K562 (cell line): ENCODE results near the gene ROBO1. TPM values are rescaled to one million over a fixed set of nuclear protein-coding genes. Genes with fewer than 3 reads are reported as not detected.

Source experiments
- ATAC-seq: fragments of 200-7000 bp; cut with Tn5 transposase; 3 replicates; pipeline ENCODE4 v1.9.1; 2020; ENCODE audit warnings: moderate library complexity
- BruUV-seq: library from RNA; stranded (reverse); fragments of 400-500 nt; replicated peaks from 2 replicates; lab custom pipeline; 2021; lab: Mats Ljungman, UMichigan
- CTCF ChIA-PET: fragments of 300-600 bp; formaldehyde crosslinking; extraction: SDS; loops from one replicate; lab custom pipeline; 2021; ENCODE audit warnings: low intra/inter-chr PET ratio; lab: Yijun Ruan, JAX
- POLR2A ChIA-PET: fragments of 300-600, 350-650 bp; sonication (Branson Sonifier 250); formaldehyde crosslinking; extraction: SDS; loops from one replicate; lab custom pipeline; 2021; ENCODE audit warnings: antibody characterized with exemption, inconsistent platforms; lab: Yijun Ruan, JAX
- DNase-seq, 4 experiments: peaks; one replicate each; pipeline versions ENCODE4 v3.0.0 to v3.0.0-alpha.2; 2011 to 2018; ENCODE audit warnings: low spot score in 3 of 4, mixed read lengths in 3 of 4; ENCODE audit errors: extremely low read depth in 1 of 4
- FAIRE-seq: peaks from 2 replicates; lab custom pipeline; 2011; peaks lifted over from hg19 to GRCh38; lab: Jason Lieb, UNC
- H2AFZ ChIP-seq: 2 replicates; pipeline ENCODE4 v1.6.0; 2011; ENCODE audit warnings: low read depth, low read length, control low read depth, inconsistent platforms
- H3K27ac ChIP-seq: fragments of 200-600 bp; 3 replicates; pipeline ENCODE4 v1.8.0; 2011; ENCODE audit warnings: low read depth, mild to moderate bottlenecking, control low read depth, inconsistent platforms, low read length, moderate library complexity, mixed read lengths; ENCODE audit errors: extremely low read depth
- H3K27me3 ChIP-seq, 2 experiments: fragments of 300-600 bp in 1 of 2; 2 replicates in 1 of 2; 3 replicates in 1 of 2; pipeline versions ENCODE4 v1.6.0 to v1.8.0; 2011; ENCODE audit warnings: inconsistent platforms in 2 of 2, low read length in 2 of 2, mild to moderate bottlenecking in 1 of 2, mixed read lengths in 1 of 2, moderate library complexity in 1 of 2; ENCODE audit not compliant: control insufficient read depth in 2 of 2, insufficient read depth in 2 of 2
- H3K36me3 ChIP-seq: fragments of 300-600 bp; 3 replicates; pipeline ENCODE4 v1.8.0; 2011; ENCODE audit warnings: mild to moderate bottlenecking, low read length, inconsistent platforms; ENCODE audit not compliant: control insufficient read depth, insufficient read depth
- H3K4me1 ChIP-seq, 2 experiments: fragments of 200-600 bp in 1 of 2; replicated peaks in 1 of 2; 2 replicates in 1 of 2; 3 replicates in 1 of 2; pipeline versions ENCODE4 v1.5.1 to v1.8.0; 2011; ENCODE audit warnings: inconsistent platforms in 2 of 2, low read length in 2 of 2, mild to moderate bottlenecking in 1 of 2, mixed read lengths in 1 of 2, moderate library complexity in 1 of 2; ENCODE audit not compliant: control insufficient read depth in 2 of 2, insufficient read depth in 2 of 2
- H3K4me2 ChIP-seq: 2 replicates; pipeline ENCODE4 v1.6.1; 2011; ENCODE audit warnings: low read length, control low read depth, inconsistent platforms, mixed read lengths; ENCODE audit not compliant: insufficient read depth
- H3K4me3 ChIP-seq: fragments of 200-600 bp; sonication (generic), shearing (Covaris generic); 2 replicates; pipeline ENCODE4 v1.5.1; 2016; ENCODE audit warnings: control low read depth, inconsistent platforms
- H3K79me2 ChIP-seq: fragments of 200-600 bp; 3 replicates; pipeline ENCODE4 v1.8.0; 2011; ENCODE audit warnings: low read length, inconsistent platforms; ENCODE audit not compliant: control insufficient read depth, insufficient read depth
- H3K9ac ChIP-seq, 2 experiments: 2 replicates each; pipeline versions ENCODE4 v1.6.0 to v1.6.1; 2011; ENCODE audit warnings: low read depth in 2 of 2, low read length in 2 of 2, control low read depth in 1 of 2, inconsistent platforms in 1 of 2, mild to moderate bottlenecking in 1 of 2, mixed read lengths in 1 of 2; ENCODE audit not compliant: insufficient read depth in 1 of 2
- H3K9me1 ChIP-seq: one replicate; pipeline ENCODE4 v1.6.0; 2011; ENCODE audit warnings: inconsistent platforms, mild to moderate bottlenecking, low read length, moderate library complexity; ENCODE audit not compliant: control insufficient read depth, insufficient read depth
- H3K9me3 ChIP-seq: replicated peaks from 2 replicates; pipeline ENCODE4 v1.5.1; 2011; ENCODE audit warnings: low read depth, low read length, inconsistent platforms; ENCODE audit not compliant: control insufficient read depth, insufficient read depth
- H4K20me1 ChIP-seq: replicated peaks from 2 replicates; pipeline ENCODE4 v1.6.1; 2011; ENCODE audit warnings: low read length, inconsistent platforms, mixed read lengths; ENCODE audit not compliant: control insufficient read depth, insufficient read depth
- EP300 ChIP-seq: IDR thresholded peaks from 2 replicates; pipeline ENCODE4 v1.6.1; 2012; ENCODE audit warnings: low read length, improper control_type of control experiment
- ESRRB ChIP-seq: fragments of 250-450 bp; sonication (Bioruptor Pico); IDR thresholded peaks from 2 replicates; pipeline ENCODE4 v1.5.0; 2020; ENCODE audit warnings: mild to moderate bottlenecking, moderate library complexity, borderline replicate concordance
- GATAD2A ChIP-seq: fragments of 450-650 bp; IDR thresholded peaks from 2 replicates; pipeline ENCODE4 v1.6.1; 2017
- GTF2B ChIP-seq: IDR thresholded peaks from 2 replicates; pipeline ENCODE4 v1.6.1; 2011; ENCODE audit not compliant: insufficient read length; ENCODE audit errors: extremely low read depth
- KAT2B ChIP-seq: IDR thresholded peaks from one replicate; pipeline ENCODE4 v1.6.1; 2012; ENCODE audit warnings: low read depth, mild to moderate bottlenecking, control low read depth, inconsistent platforms, low read length, moderate library complexity
- MGA ChIP-seq: fragments of 450-650 bp; IDR thresholded peaks from 2 replicates; pipeline ENCODE4 v1.6.1; 2016; ENCODE audit warnings: mild to moderate bottlenecking, moderate library complexity
- NCOA6 ChIP-seq: fragments of 450-650 bp; IDR thresholded peaks from 2 replicates; pipeline ENCODE4 v1.6.1; 2017; ENCODE audit warnings: mild to moderate bottlenecking
- RFX1 ChIP-seq: fragments of 450-650 bp; IDR thresholded peaks from 2 replicates; pipeline ENCODE4 v1.6.1; 2016; ENCODE audit warnings: mild to moderate bottlenecking, moderate library complexity
- RFX5 ChIP-seq: IDR thresholded peaks from 2 replicates; pipeline ENCODE4 v1.6.1; 2011; ENCODE audit warnings: low read depth, mild to moderate bottlenecking, improper control_type of control experiment, low read length
- TBP ChIP-seq: optimal IDR thresholded peaks from 2 replicates; pipeline ENCODE3; 2011; ENCODE audit warnings: low read depth, low read length, improper control_type of control experiment
- TCFL5 ChIP-seq: fragments of 250-450 bp; sonication (Bioruptor Pico); conservative IDR thresholded peaks from 2 replicates; pipeline ENCODE4 v1.6.1; 2021; ENCODE audit warnings: mild to moderate bottlenecking, moderate library complexity, matching md5 sums
- XRCC5 ChIP-seq: fragments of 200-400 bp; formaldehyde crosslinking; IDR thresholded peaks from 2 replicates; pipeline ENCODE4 v1.6.1; 2017; ENCODE audit warnings: low read depth, mild to moderate bottlenecking, low read length
- ZNF143 ChIP-seq: sonication (generic); formaldehyde crosslinking; IDR thresholded peaks from 2 replicates; pipeline ENCODE4 v1.9.0; 2022; ENCODE audit warnings: mild to moderate bottlenecking, missing genetic modification reagents
- ZNF41 ChIP-seq: fragments of 250-450 bp; sonication (Bioruptor Pico); conservative IDR thresholded peaks from 2 replicates; pipeline ENCODE4 v1.4.0; 2020; ENCODE audit warnings: mild to moderate bottlenecking
- WGBS: fragments of 100-300 bp; shearing (Covaris generic); methylation state at CpG from one replicate; pipeline ENCODE4 v1.1.6; 2016; ENCODE audit warnings: low coverage, mixed read lengths; ENCODE audit not compliant: insufficient coverage; ENCODE audit errors: missing lambda C conversion rate; 5-methylcytosine and 5-hydroxymethylcytosine counted together
- in situ Hi-C: fragments of 300-500 bp; cut with MboI; formaldehyde crosslinking; loops from 4 replicates; pipeline ENCODE4 v1.15.0; 2018; ENCODE audit warnings: inconsistent platforms, mixed read lengths
- intact Hi-C: fragments of 100-400 bp; cut with micrococcal nuclease; formaldehyde crosslinking; loops from 2 replicates; pipeline ENCODE4 v1.14.2; 2022
- polyA plus RNA-seq, 8 experiments: library from polyadenylated mRNA; depleted of rRNA in 4 of 8; stranded (reverse) in 5 of 8; unstranded in 3 of 8; fragments of >200 nt; fragmentation: Nextera tagmentation in 2 of 8; fragmentation: Illumina TruSeq in 1 of 8; extraction: Ambion mirVana in 2 of 8; extraction: Trizol in 1 of 8; gene quantifications; 2 replicates each; pipeline versions ENCODE4 v1.2.1 to v1.2.3, GENCODE V29; 2011 to 2014; ENCODE audit warnings: inconsistent platforms in 1 of 8, missing spikeins in 1 of 8
- total RNA-seq, 7 experiments: library from RNA; depleted of rRNA in 6 of 7; stranded (reverse); fragments of >200 nt in 6 of 7; fragmentation: Illumina TruSeq in 2 of 7; extraction: Trizol in 2 of 7; gene quantifications; 2 replicates each; pipeline versions ENCODE4 v1.2.1 to v1.2.3, GENCODE V29; 2011 to 2021; ENCODE audit warnings: low replicate concordance in 1 of 7

Gene ROBO1
- total and polyA plus RNA-seq, 9 of the 15 experiments (the other 6 are each of a cell fraction or from before 2014, with no cell fraction given): 0.01 to 0.53 (median 0.17) TPM; not detected in 5

- H2AFZ ChIP-seq: no peak overlapping the region
- ChIA-PET CTCF (no interaction called here), POLR2A (no interaction called here)
- DNase-seq (no peak), FAIRE-seq (no peak), ATAC-seq (no peak)
- H3K27me3 ChIP-seq: no peaks in the 10 kb centered on the region
- no peaks in the 10 kb centered on the region for H4K20me1 ChIP-seq
- H3K4me2 ChIP-seq: no peak overlapping the region
- no peaks in the 10 kb centered on the region for H3K4me1 ChIP-seq
- H3K79me2 ChIP-seq: no peaks in the 10 kb centered on the region
- intact Hi-C loops (no loop called here), in situ Hi-C loops (no loop called here)
- H3K27ac ChIP-seq: no peak overlapping the region
- no peak overlapping the region for H3K4me3 ChIP-seq
- BruUV-seq: no TSS peak
- 0% methylated on average over 3 of the region's 3 CpGs for WGBS
- H3K9me3 ChIP-seq: no peaks in the 10 kb centered on the region
- no peaks in the 10 kb centered on the region for H3K36me3 ChIP-seq
- no peaks in the 10 kb centered on the region for H3K9me1 ChIP-seq
- H3K9ac ChIP-seq: no peak overlapping the region
- TF ChIP-seq TCFL5 (CRISPR knock-in tag) (no peak), EP300 (no peak), ZNF41 (no peak), MGA (no peak), NCOA6 (no peak), ESRRB (no peak), GATAD2A (no peak), ZNF143 (CRISPR knock-in tag) (no peak), RFX5 (no peak), GTF2B (no peak), TBP (no peak), XRCC5 (no peak), KAT2B (no peak), RFX1 (no peak)
Observed at GRCh38 chr3:78791753-78792152, 976.0 kb downstream of the ROBO1 start.
